Esophagus muscularis mucosa (tissue), 3 donors: ENCODE measurements around the gene DYNC2LI1.

ENCODE experiments used
- CTCF ChIP-seq, 3 experiments: fragments of 200-600 bp in 2 of 3; fragments of 450-650 bp in 1 of 3; sonication (generic) in 2 of 3; IDR thresholded peaks; one replicate each; pipeline ENCODE4 v1.5.1; 2017 to 2019; ENCODE audit warnings: antibody characterized with exemption in 3 of 3, mild to moderate bottlenecking in 2 of 3, moderate library complexity in 1 of 3
- POLR2A ChIP-seq: fragments of 450-650 bp; IDR thresholded peaks from one replicate; pipeline ENCODE4 v1.6.1; 2017; ENCODE audit warnings: antibody characterized with exemption, moderate library complexity, mild to moderate bottlenecking, low read depth
- POLR2AphosphoS5 ChIP-seq, 2 donors: sonication (generic); formaldehyde crosslinking; IDR thresholded peaks; one replicate each; pipeline ENCODE4 v1.6.1; 2017; ENCODE audit warnings: antibody characterized with exemption in 2 of 2

DNA sequence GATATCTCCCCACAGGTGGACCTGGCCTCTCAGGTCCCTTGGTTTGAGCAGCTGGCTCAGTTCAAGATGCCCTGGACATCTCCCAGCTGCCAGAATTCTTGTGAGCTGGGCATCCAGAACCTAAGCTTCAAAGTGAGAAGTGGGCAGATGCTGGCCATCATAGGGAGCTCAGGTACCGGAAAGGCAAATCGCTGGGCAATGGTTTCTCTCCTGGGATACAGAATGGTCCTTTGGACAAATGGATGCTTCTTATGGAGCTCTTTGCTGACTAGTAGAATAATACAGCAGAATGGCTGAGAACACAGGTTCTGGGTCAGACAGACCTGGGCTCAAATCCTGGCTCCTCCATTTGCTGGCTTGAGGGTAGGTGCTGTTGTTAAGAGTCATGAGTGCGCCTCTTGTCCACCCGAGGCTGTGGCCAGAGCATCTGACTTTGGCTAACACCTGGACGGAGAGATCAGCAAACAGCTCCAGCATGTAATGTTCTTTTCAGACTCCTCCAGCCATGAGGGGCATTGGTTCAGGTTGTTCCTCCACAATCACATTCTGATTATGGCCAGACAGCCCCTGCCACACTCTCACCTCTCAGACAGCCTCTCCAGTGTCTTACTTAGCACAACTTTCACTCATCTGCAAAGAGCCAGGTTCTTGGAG lies 72.4 kb downstream of the DYNC2LI1 start:
- TF ChIP-seq CTCF (IDR thresholded peaks at IDR 0.05) (no peak), POLR2AphosphoS5 (IDR thresholded peaks at IDR 0.05) (no peak), POLR2A (no peak)
